HG02973 (cell line): ENCODE measurements around the gene ADRA2C.

ENCODE experiments used
- ATAC-seq: cut with Tn5 transposase; IDR thresholded peaks from one replicate; pipeline ENCODE4 v1.9.1; 2021; ENCODE audit warnings: moderate library complexity; ENCODE audit not compliant: unreplicated experiment

Gene ADRA2C

GRCh38 chr4:3775005-3775404 lies 8.8 kb downstream of the ADRA2C start:
- no peak for ATAC-seq

DNA sequence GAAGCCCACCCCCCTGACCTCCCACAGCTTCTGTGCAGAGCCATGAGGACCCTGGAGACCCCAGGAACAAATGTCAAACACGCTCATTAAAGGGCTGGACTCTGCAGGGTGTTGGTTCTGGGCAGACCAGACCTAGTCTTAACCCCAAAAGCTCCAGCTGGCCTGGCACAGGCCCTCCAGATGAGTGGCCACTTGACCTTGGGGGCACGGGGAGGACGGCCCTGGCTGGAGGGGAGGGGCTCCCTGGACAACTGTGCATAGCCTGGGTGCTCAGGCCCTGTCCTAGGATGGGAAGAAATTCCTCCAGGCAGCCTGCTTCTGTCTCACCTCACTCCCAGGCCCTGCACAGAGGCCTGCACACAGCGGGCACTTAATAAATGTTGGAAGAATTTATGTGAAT lies 9.4 kb downstream of the ADRA2C start:
- ATAC-seq: no peak

GRCh38 chr4:3776166-3777032 lies 10.2 kb downstream of the ADRA2C start:
- ATAC-seq: no peak

DNA sequence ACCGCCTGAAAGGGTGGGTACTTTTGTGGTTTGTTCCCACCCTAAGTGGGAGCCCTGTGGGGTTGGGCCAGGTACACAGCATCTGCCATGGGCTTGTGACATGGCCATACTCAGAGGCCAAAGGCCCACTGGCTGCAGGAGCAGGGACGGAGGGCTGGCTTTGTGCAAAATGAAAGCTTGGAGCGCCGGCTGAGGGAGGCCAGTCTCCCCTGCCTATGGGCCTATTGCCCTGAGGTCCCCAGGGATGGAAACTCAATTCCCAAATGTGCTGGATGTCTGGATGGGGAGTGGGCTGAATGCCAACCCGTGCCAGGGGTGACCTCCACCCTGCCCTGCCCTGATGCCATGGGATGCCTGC lies 10.8 kb downstream of the ADRA2C start:
- ATAC-seq: no peak

DNA sequence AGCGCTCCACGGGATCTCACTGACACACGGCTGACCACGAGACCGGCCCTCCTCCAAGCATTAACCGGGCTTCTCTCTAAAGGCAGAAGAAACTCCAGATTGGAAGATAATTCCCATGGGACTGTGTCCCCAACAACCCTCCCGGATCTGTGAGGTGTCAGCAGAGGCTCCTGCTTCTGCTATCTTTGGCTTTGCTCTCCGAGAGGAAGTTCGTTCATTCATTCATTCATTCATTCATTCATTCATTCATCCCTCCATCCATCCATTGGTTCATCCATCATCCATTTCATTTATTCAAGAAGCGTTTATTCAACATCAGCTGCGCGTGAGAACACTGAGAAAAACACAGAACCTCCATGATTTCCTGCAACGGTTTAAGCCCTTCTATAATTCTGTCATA lies 11.5 kb downstream of the ADRA2C start:
- no peak for ATAC-seq

DNA sequence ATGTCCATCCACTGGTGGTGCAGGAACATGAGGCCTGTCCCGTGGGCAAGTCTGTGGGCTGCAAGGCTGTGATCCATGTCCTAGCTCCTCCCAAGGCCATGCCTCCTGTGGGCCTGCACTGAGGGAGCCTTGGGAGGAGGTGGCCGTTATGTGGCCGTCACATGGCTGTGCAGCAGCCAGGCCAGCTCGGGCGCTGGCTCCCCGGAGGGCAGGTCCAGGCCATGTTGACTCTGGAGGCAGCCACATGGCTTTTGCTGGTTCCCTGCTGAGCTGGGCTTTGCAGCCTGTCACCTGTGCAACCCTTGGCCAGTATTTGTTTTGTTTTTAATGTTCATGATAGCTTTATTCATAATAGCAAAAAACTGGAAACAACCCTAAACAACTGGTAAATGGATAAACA lies 13.3 kb downstream of the ADRA2C start:
- no peak for ATAC-seq

GRCh38 chr4:3780347-3781171 lies 14.4 kb downstream of the ADRA2C start:
- ATAC-seq: no peak

DNA sequence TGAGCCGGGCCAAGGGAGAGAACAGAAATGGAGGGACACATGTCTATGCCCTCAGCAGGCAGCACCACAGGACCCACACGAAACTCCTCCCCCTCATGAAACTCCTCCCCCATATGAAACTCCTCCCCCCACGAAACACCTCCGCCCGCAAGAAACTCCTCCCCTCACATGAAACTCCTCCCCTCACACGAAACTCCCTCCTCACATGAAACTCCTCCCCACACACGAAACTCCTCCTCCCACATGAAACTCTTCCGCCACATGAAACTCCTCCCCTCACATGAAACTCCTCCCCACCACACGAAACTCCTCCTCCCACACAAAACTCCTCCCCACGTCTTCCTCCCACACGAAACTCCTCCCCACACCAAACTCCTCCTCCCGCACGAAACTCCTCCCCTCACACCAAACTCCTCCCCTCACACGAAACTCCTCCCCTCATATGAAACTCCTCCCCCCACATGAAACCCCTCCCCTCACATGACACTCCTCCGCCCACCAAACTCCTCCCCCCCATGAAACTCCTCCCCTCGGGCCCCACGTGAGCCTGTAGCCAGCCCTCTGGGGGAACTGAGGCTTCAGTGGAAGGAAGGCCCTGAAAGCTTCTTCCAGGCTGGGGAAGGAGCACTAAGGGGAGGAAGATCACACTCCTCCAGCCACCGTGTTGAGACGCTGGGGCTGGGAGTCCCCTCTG lies 15.2 kb downstream of the ADRA2C start:
- ATAC-seq: no peak

- no peak for ATAC-seq
Observed at GRCh38 chr4:3781997-3782930, 16.1 kb downstream of the ADRA2C start.

GRCh38 chr4:3783693-3784306 lies 17.6 kb downstream of the ADRA2C start:
- ATAC-seq: no peak

DNA sequence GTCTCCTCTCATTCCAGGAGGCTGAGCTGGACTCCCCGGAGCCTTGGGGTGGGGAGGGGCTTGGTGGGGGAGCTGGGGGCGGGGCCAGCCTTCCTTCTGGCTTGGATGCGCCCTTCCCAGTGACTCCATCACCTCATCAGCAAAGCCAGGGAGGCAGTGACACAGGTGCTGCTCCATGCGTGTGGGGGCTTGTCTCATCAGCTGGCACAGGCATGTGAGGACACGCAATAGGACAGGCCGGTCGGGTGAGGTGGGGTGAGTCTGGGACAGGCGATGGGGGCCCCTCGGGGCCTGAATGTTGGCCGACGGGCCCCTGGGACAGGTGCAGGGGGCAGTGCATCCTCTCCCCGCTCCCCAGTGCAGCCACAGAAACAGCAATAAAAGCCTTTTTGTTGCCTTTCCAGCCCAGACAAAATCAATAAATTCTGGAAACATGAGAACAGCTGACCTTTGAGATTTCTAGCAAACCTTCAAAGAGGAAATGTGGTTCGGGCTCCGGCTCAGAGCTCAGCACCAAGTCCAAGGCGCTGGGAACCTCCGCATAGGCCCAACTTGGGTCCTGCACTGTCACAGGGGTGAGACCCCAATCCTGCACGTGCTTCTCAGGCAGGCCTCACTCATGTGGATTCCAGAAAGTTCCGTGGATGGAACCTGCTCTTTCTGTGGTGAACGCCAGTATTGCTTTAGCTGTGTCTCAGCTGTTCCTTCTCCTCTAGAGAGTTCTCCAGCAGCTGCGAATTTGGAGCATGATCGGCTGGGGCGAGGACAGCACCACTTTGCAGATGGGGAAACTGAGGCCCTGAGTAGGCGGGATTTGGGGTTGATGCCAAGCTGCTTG lies 18.5 kb downstream of the ADRA2C start:
- no peak for ATAC-seq

GRCh38 chr4:3785292-3785565 lies 19.0 kb downstream of the ADRA2C start:
- ATAC-seq: no peak

DNA sequence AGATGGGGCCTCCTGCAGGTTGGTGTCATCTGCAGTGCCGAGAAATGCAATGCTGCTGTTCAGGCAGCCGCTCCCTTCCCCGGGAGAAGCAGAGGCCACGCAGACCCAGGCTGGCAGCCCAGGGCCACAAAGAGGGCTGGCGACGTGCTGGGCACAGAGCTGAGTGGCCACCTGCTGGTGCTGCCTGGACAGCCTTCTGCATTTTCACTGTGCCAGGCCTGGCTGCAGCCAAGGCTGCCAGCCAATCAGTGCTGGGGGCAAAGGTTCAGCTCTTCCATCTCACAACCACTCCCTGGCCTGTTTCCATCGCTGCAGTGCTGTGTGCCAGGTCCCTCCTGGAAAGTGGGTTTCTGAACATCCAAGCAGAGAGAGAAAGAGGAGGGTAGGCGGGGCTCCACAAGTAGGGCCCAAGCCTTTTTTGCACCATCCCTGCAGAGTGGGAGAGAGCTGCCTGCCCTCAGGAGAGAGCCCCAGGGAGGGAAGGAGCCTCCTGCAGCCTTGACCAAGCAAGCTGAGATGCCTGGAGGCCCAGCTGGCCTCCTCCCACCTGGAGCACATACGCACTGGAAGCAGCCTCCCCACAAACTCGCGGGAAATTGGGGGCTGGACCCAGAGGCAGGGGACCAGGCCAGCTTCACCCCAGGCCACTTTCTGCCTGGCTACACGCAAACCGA lies 20.1 kb downstream of the ADRA2C start:
- no peak for ATAC-seq

DNA sequence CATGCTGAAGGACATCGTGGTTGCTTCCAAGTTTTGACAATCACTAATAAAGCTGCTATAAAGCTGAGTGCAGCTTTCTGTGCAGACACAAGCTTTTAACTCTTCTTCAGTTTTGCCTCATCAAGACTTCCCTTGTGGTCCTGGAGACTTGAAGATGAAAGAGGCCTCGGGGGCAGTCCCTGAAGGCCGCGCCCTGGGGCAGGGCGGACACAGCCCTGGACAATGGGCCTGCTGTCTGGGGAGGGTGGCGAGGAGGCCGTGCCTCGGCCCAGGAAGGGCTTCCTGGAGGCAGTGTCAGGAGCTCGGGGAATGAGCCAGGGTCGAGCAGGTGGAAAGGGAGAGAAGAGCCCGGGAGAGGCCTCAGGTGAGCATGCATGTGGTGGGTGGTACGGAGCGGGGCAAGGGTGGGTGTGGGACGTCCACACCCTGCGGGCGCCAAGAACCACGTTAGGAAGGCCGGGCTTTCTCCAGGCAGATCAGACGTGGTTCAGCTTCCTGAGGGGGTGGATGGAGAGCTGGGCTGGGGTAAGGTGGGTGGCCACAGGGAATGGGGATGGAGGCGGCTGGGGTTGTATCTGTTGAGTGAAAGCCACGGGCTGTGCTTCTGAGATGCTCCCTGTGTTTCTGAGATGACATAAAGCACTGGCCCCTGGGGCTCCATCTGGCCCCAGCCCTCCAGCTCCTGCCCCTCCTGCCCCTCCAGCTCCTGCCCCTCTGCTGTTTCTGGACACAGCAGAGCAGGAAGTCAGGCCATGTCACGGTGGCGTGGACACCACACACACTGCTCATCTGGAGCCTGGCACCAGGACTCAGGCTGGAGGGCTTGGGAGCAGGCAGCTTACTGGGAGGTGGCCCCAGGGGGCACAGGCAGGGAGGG lies 21.5 kb downstream of the ADRA2C start:
- no peak for ATAC-seq

- ATAC-seq: no peak
Observed at GRCh38 chr4:3788366-3788660, 22.1 kb downstream of the ADRA2C start.

GRCh38 chr4:3789587-3789986 lies 23.4 kb downstream of the ADRA2C start:
- no peak for ATAC-seq

DNA sequence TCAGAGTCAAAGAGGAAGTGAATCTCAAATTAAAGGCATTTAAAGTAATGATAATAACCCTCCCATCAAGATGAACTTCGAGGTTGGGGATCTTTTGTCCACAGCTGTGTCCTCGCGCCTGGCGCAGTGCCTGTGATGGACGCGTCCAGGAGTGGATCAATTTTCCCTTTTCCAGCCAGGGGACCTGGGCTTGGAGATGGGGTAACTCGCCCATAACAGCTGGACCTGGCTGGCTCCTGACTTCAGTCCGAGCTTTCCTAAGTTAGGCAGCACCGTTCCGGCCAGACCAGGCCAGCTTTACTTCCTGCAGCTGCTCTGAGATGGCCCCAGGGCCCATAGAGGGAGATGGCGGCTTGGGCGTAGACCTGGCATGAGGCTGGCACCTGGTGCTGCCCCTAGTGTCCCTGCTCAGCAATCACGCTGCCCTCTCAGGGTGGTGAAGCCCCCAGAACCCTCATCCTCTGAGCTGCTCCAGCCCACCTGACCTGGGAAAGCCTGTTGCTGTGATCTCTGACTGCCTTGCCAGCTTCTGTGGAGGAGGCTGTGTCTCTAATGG lies 23.9 kb downstream of the ADRA2C start:
- no peak for ATAC-seq

- ATAC-seq: no peak
Observed at GRCh38 chr4:3791256-3791655, 25.1 kb downstream of the ADRA2C start.
